Sciatic nerve (tissue), 2 donors: ENCODE results near the gene GBF1. TPM values are rescaled to one million over a fixed set of nuclear protein-coding genes. Genes with fewer than 3 reads are reported as not detected.
A peak's percentile ranks its signal among the peaks of the same experiment; 100 is the strongest.

Experiments used
- ATAC-seq: fragments of 200-7000 bp; cut with Tn5 transposase; one replicate; pipeline ENCODE4 v1.9.1; 2020; ENCODE audit warnings: mild to moderate bottlenecking, moderate library complexity
- DNase-seq: peaks from one replicate; pipeline ENCODE4 v3.0.0-alpha.2; 2020; ENCODE audit warnings: low spot score
- intact Hi-C: fragments of 100-400 bp; cut with DNase I; formaldehyde crosslinking; loops from one replicate; pipeline ENCODE4 v1.14.2; 2022
- total RNA-seq: library from RNA; stranded (reverse); fragmentation: NEBNext Ultra II Directional; extraction: Animal tissue kit (Norgen Biotek cat#: 25700); gene quantifications from one replicate; pipeline ENCODE4 v1.2.1, GENCODE V29; 2021
- donor health status: DM: no; HTN: no; CAD: no.
- donor health status: DM: no; HTN: no; CAD: no.

GBF1 gene
- total RNA-seq, 1 donor from 2014 or later = 39.5 TPM

GRCh38 chr10:102375250-102375649 lies 129.9 kb downstream of the GBF1 start:
- ATAC-seq (no peak), DNase-seq (no peak)
- intact Hi-C loops = no loop called here

- ATAC-seq = no peak
- intact Hi-C loops = no loop called here
- DNase-seq = no peak
Measured at GRCh38 chr10:102375867-102376266, 130.5 kb downstream of the GBF1 start.

- DNase-seq (no peak), ATAC-seq (no peak)
- intact Hi-C loops = no loop called here
Measured at GRCh38 chr10:102376901-102377300, 131.6 kb downstream of the GBF1 start.

GRCh38 chr10:102379383-102379782 lies 134.1 kb downstream of the GBF1 start:
- no peak for DNase-seq
- intact Hi-C loops = no loop called here
- ATAC-seq = no peak

GRCh38 chr10:102381983-102382382 lies 136.7 kb downstream of the GBF1 start:
- no peak for DNase-seq
- no peak for ATAC-seq
- intact Hi-C loops = no loop called here

- DNase-seq (no peak), ATAC-seq (no peak)
- intact Hi-C loops = no loop called here
Measured at GRCh38 chr10:102382871-102383270, 137.5 kb downstream of the GBF1 start.

- no peak for ATAC-seq
- intact Hi-C loops = no loop called here
Measured at GRCh38 chr10:102384053-102384452, 138.7 kb downstream of the GBF1 start.

GRCh38 chr10:102384606-102385429 lies 139.5 kb downstream of the GBF1 start:
- ATAC-seq (peak; percentile 72), DNase-seq (no peak)
- intact Hi-C loops = no loop called here

More at GRCh38 chr10:102384053-102384452, 138.7 kb downstream of the GBF1 start:
- DNase-seq = no peak

GRCh38 chr10:102389894-102390293 lies 144.6 kb downstream of the GBF1 start:
- ATAC-seq (no peak), DNase-seq (no peak)
- intact Hi-C loops = loop anchor here (10.0 kb wide), 1 partner anchor 85 kb away; no protein-coding TSS in a partner anchor

- intact Hi-C loops = loop anchor here (10.0 kb wide), 1 partner anchor 82 kb away; no protein-coding TSS in a partner anchor
- ATAC-seq (no peak), DNase-seq (no peak)
Measured at GRCh38 chr10:102392306-102392705, 147.0 kb downstream of the GBF1 start.

- intact Hi-C loops = loop anchor here (10.0 kb wide), 1 partner anchor 81 kb away; no protein-coding TSS in a partner anchor
- ATAC-seq (no peak), DNase-seq (no peak)
Measured at GRCh38 chr10:102393411-102394078, 148.2 kb downstream of the GBF1 start.

- intact Hi-C loops = loop anchor here (10.0 kb wide), 1 partner anchor 81 kb away; no protein-coding TSS in a partner anchor
- DNase-seq = peak; percentile 98
- peak; percentile 91 for ATAC-seq
Measured at GRCh38 chr10:102394079-102394800, 148.9 kb downstream of the GBF1 start.

- ATAC-seq (peak; percentile 7), DNase-seq (no peak)
- intact Hi-C loops = loop anchor here (10.0 kb wide), 1 partner anchor 80 kb away; no protein-coding TSS in a partner anchor
Measured at GRCh38 chr10:102394801-102395399, 149.6 kb downstream of the GBF1 start.

GRCh38 chr10:102395400-102396316 lies 150.3 kb downstream of the GBF1 start, which contains the start of gene NFKB2:
Gene NFKB2, plus strand, starts transcription at chr10:102395705. Its CDS starts 255 bp downstream, at chr10:102395960.
- intact Hi-C loops = loop anchor here (10.0 kb wide), 1 partner anchor 79 kb away; no protein-coding TSS in a partner anchor
- peak; percentile 95 for DNase-seq
- ATAC-seq = peak; percentile 86

- intact Hi-C loops = loop anchor here (10.0 kb wide), 1 partner anchor 79 kb away; no protein-coding TSS in a partner anchor
- DNase-seq (no peak), ATAC-seq (no peak)
Measured at GRCh38 chr10:102396317-102396650, 151.0 kb downstream of the GBF1 start.

- no peak for DNase-seq
- ATAC-seq = no peak
- intact Hi-C loops = loop anchor here (10.0 kb wide), 1 partner anchor 78 kb away; no protein-coding TSS in a partner anchor
Measured at GRCh38 chr10:102396730-102397151, 151.4 kb downstream of the GBF1 start.
